Suprapubic skin (tissue), 3 donors: ENCODE data around the gene CPNE5.

Experiments used
- POLR2A ChIP-seq, 2 donors: fragments of 450-650 bp; IDR thresholded peaks; one replicate each; pipeline ENCODE4 v1.6.1; 2017; ENCODE audit warnings: antibody characterized with exemption in 2 of 2, mild to moderate bottlenecking in 2 of 2, moderate library complexity in 2 of 2
- TF ChIP-seq, protein P1 (sequence below), 2 donors: fragments of 200-600 bp in 1 of 2; fragments of 450-650 bp in 1 of 2; sonication (generic) in 1 of 2; IDR thresholded peaks; one replicate each; pipeline ENCODE4 v1.5.1; 2016 to 2019; ENCODE audit warnings: antibody characterized with exemption in 2 of 2, mild to moderate bottlenecking in 1 of 2, moderate library complexity in 1 of 2

DNA sequence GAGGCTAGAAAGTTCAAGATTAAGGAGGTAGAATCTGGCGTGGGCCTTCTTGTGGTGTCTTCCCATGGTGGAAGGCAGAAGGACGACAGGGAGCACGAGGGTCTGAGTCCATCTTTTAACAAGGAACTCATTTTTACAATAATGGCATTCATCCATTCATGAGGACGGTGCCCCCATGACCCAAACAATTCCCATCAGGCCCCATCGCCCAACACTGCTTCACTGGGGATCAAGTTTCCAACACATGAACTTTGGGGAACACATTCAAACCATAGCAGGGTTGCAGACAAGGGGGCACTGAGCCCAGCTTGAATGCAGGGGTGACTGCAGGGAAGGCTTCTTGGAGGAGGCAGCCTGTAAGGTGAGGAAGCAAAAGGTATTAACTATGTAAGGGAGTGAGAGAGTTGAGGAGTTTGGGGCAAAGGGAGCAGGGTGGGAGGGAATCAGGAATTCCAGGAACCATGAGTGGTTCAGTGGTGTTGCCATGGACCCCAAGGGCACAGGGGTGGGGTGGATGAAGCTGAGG is 136.1 kb downstream of the CPNE5 start:
- TF ChIP-seq, protein P1, sequence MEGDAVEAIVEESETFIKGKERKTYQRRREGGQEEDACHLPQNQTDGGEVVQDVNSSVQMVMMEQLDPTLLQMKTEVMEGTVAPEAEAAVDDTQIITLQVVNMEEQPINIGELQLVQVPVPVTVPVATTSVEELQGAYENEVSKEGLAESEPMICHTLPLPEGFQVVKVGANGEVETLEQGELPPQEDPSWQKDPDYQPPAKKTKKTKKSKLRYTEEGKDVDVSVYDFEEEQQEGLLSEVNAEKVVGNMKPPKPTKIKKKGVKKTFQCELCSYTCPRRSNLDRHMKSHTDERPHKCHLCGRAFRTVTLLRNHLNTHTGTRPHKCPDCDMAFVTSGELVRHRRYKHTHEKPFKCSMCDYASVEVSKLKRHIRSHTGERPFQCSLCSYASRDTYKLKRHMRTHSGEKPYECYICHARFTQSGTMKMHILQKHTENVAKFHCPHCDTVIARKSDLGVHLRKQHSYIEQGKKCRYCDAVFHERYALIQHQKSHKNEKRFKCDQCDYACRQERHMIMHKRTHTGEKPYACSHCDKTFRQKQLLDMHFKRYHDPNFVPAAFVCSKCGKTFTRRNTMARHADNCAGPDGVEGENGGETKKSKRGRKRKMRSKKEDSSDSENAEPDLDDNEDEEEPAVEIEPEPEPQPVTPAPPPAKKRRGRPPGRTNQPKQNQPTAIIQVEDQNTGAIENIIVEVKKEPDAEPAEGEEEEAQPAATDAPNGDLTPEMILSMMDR (IDR thresholded peaks at IDR 0.05): no peak
- no peak for TF ChIP-seq POLR2A (IDR thresholded peaks at IDR 0.05)
